Neuron (in vitro differentiated cells): ENCODE measurements around the gene ARMC9.
"Not testable (repeated sequence)": the region's sequence is repeated elsewhere in the genome, so short reads cannot be mapped to it uniquely, and the experiment has no call there.

Experiments used
- H2AFZ ChIP-seq: one replicate; pipeline ENCODE4 v1.6.1; 2013; ENCODE audit warnings: low read depth, mild to moderate bottlenecking, inconsistent platforms, low read length, moderate library complexity
- H3K27me3 ChIP-seq: one replicate; pipeline ENCODE4 v1.6.1; 2013; ENCODE audit warnings: low read length; ENCODE audit not compliant: insufficient read depth
- H3K36me3 ChIP-seq: one replicate; pipeline ENCODE4 v1.6.1; 2013; ENCODE audit warnings: low read length; ENCODE audit not compliant: insufficient read depth
- H3K4me1 ChIP-seq: one replicate; pipeline ENCODE4 v1.6.1; 2013; ENCODE audit warnings: low read length; ENCODE audit not compliant: insufficient read depth
- H3K4me3 ChIP-seq: 2 replicates; pipeline ENCODE4 v1.5.1; 2013; ENCODE audit warnings: mild to moderate bottlenecking, low read length, moderate library complexity
- H3K9me3 ChIP-seq: one replicate; pipeline ENCODE4 v1.6.1; 2013; ENCODE audit warnings: low read length

ARMC9 gene

GRCh38 chr2:231245249-231246094 lies 47.0 kb downstream of the ARMC9 start:
- Histone ChIP-seq H3K27me3 (no peaks in the 10 kb centered on the region), H3K4me3 (no peak overlapping the region), H3K36me3 (peaks cover 34% of the 10 kb centered on the region), H2AFZ (no peak overlapping the region), H3K9me3 (no peaks in the 10 kb centered on the region), H3K4me1 (no peaks in the 10 kb centered on the region)

GRCh38 chr2:231246171-231246842 lies 47.9 kb downstream of the ARMC9 start:
- H3K27me3 ChIP-seq: no peaks in the 10 kb centered on the region
- H2AFZ ChIP-seq: no peak overlapping the region
- H3K9me3 ChIP-seq: no peaks in the 10 kb centered on the region
- no peak overlapping the region for H3K4me3 ChIP-seq
- H3K4me1 ChIP-seq: no peaks in the 10 kb centered on the region
- H3K36me3 ChIP-seq: peaks cover 29% of the 10 kb centered on the region

- Histone ChIP-seq H2AFZ (no peak overlapping the region), H3K36me3 (peaks cover 42% of the 10 kb centered on the region), H3K9me3 (no peaks in the 10 kb centered on the region), H3K4me1 (no peaks in the 10 kb centered on the region), H3K4me3 (no peak overlapping the region), H3K27me3 (no peaks in the 10 kb centered on the region)
Measured at GRCh38 chr2:231250146-231250545, 51.7 kb downstream of the ARMC9 start.

- Histone ChIP-seq H3K9me3 (no peaks in the 10 kb centered on the region), H3K27me3 (no peaks in the 10 kb centered on the region), H3K4me1 (no peaks in the 10 kb centered on the region), H2AFZ (no peak overlapping the region), H3K36me3 (peaks cover 39% of the 10 kb centered on the region), H3K4me3 (no peak overlapping the region)
Measured at GRCh38 chr2:231250698-231251097, 52.3 kb downstream of the ARMC9 start.

- H3K27me3 ChIP-seq, H3K4me3 ChIP-seq, H3K4me1 ChIP-seq, H2AFZ ChIP-seq, H3K9me3 ChIP-seq: not testable (repeated sequence)
- H3K36me3 ChIP-seq: peaks cover 30% of the 10 kb centered on the region
Measured at GRCh38 chr2:231253292-231253691, 54.9 kb downstream of the ARMC9 start.

- H3K36me3 ChIP-seq: peaks cover 47% of the 10 kb centered on the region
- H3K4me3 ChIP-seq: no peak overlapping the region
- H3K4me1 ChIP-seq: no peaks in the 10 kb centered on the region
- no peaks in the 10 kb centered on the region for H3K9me3 ChIP-seq
- H2AFZ ChIP-seq: no peak overlapping the region
- no peaks in the 10 kb centered on the region for H3K27me3 ChIP-seq
Measured at GRCh38 chr2:231256494-231256893, 58.1 kb downstream of the ARMC9 start.

- Histone ChIP-seq H3K4me3 (no peak overlapping the region), H3K4me1 (no peaks in the 10 kb centered on the region), H3K9me3 (no peaks in the 10 kb centered on the region), H2AFZ (no peak overlapping the region), H3K36me3 (peaks cover 54% of the 10 kb centered on the region), H3K27me3 (no peaks in the 10 kb centered on the region)
Measured at GRCh38 chr2:231257763-231258162, 59.3 kb downstream of the ARMC9 start.

GRCh38 chr2:231258701-231259100 lies 60.3 kb downstream of the ARMC9 start:
- Histone ChIP-seq H3K36me3 (peaks cover 57% of the 10 kb centered on the region), H3K4me3 (no peak overlapping the region), H3K4me1 (no peaks in the 10 kb centered on the region)

GRCh38 chr2:231259104-231259503 lies 60.7 kb downstream of the ARMC9 start:
- Histone ChIP-seq H3K27me3 (no peaks in the 10 kb centered on the region), H3K9me3 (no peaks in the 10 kb centered on the region), H3K4me3 (no peak overlapping the region), H3K4me1 (no peaks in the 10 kb centered on the region), H2AFZ (no peak overlapping the region), H3K36me3 (peaks cover 57% of the 10 kb centered on the region)

More at GRCh38 chr2:231258701-231259100, 60.3 kb downstream of the ARMC9 start:
- no peaks in the 10 kb centered on the region for H3K27me3 ChIP-seq
- H2AFZ ChIP-seq: no peak overlapping the region
- H3K9me3 ChIP-seq: no peaks in the 10 kb centered on the region

- no peak overlapping the region for H2AFZ ChIP-seq
- no peaks in the 10 kb centered on the region for H3K4me1 ChIP-seq
- no peak overlapping the region for H3K4me3 ChIP-seq
- peaks cover 53% of the 10 kb centered on the region for H3K36me3 ChIP-seq
- H3K27me3 ChIP-seq: no peaks in the 10 kb centered on the region
- no peaks in the 10 kb centered on the region for H3K9me3 ChIP-seq
Measured at GRCh38 chr2:231260442-231261208, 62.2 kb downstream of the ARMC9 start.

GRCh38 chr2:231263118-231263831 lies 64.8 kb downstream of the ARMC9 start:
- Histone ChIP-seq H3K4me1 (no peaks in the 10 kb centered on the region), H3K9me3 (no peaks in the 10 kb centered on the region), H3K4me3 (no peak overlapping the region), H2AFZ (no peak overlapping the region), H3K27me3 (no peaks in the 10 kb centered on the region), H3K36me3 (peaks cover 65% of the 10 kb centered on the region)

- Histone ChIP-seq H3K4me3 (no peak overlapping the region), H3K9me3 (no peaks in the 10 kb centered on the region), H3K36me3 (peaks cover 68% of the 10 kb centered on the region), H3K27me3 (no peaks in the 10 kb centered on the region), H3K4me1 (no peaks in the 10 kb centered on the region), H2AFZ (no peak overlapping the region)
Measured at GRCh38 chr2:231270221-231271114, 72.0 kb downstream of the ARMC9 start.
